ENCODE data around the gene APPL1.

GRCh38 chr3:57244946-57245345 is 17.4 kb downstream of the APPL1 start:
- TF ChIP-seq CTCF (IDR thresholded peaks at IDR 0.05) (no peak), POLR2A (IDR thresholded peaks at IDR 0.05) (no peak)

All from ovary (tissue), 3 donors.